ENCODE results near the gene LRRN2. TPM values are rescaled to one million over a fixed set of nuclear protein-coding genes. Genes with fewer than 3 reads are reported as not detected.
A peak's percentile ranks its signal among the peaks of the same experiment; 100 is the strongest.

Gene LRRN2
- total RNA-seq (10 to 100 TPM in 1 of 4 donors, 1 to 10 TPM in 3; 4.9 to 14.7 (median 6.7) TPM), polyA plus RNA-seq (1 to 10 TPM; 2.5 to 3.6 (median 3.5) TPM)

- peak; percentile 75 for DNase-seq
- Histone ChIP-seq H3K4me1 (peaks cover 0 to 24% (median 22%) of the 10 kb centered on the region in 4 donors), H3K36me3 (no peaks in the 10 kb centered on the region), H3K9me3 (no peaks in the 10 kb centered on the region), H3K4me3 (peak within 1 kb of the TSS; percentile 58 to 81 (median 74)), H3K27ac (peak within 1 kb of the TSS; percentile 67 to 72 (median 70)), H3K27me3 (no peaks in the 10 kb centered on the region)
- TF ChIP-seq EP300 (IDR thresholded peaks at IDR 0.05) = no peak
- no peak for TF ChIP-seq CTCF (IDR thresholded peaks at IDR 0.05)
- TF ChIP-seq POLR2A (IDR thresholded peaks at IDR 0.05) = no peak
- TF ChIP-seq POLR2AphosphoS5 (IDR thresholded peaks at IDR 0.05) = no peak
- intact Hi-C loops (cut with DNase I) = loop anchor here (5.0 kb wide), 1 partner anchor 118 kb away; no protein-coding TSS in a partner anchor
- 2 to 3% methylated on average over 84 of the region's 84 CpGs for WGBS, 2 donors
Observed at GRCh38 chr1:204685236-204686006, at the start of gene LRRN2. Gene LRRN2, minus strand, starts transcription at chr1:204685738. Its CDS starts 65,746 bp downstream, at chr1:204619992.

GRCh38 chr1:204735042-204735441 lies 49.5 kb upstream of the LRRN2 start:
- Histone ChIP-seq H3K27me3 (no peaks in the 10 kb centered on the region), H3K9me3 (peaks cover 0 to 4% (median 1%) of the 10 kb centered on the region in 4 donors), H3K36me3 (no peaks in the 10 kb centered on the region), H3K4me1 (no peaks in the 10 kb centered on the region), H3K4me3 (no peak overlapping the region), H3K27ac (no peak overlapping the region)
- intact Hi-C loops (cut with DNase I) = no loop called here
- TF ChIP-seq POLR2AphosphoS5 (IDR thresholded peaks at IDR 0.05) (no peak), CTCF (IDR thresholded peaks at IDR 0.05) (no peak), EP300 (IDR thresholded peaks at IDR 0.05) (no peak), POLR2A (IDR thresholded peaks at IDR 0.05) (no peak)
- no peak for DNase-seq

GRCh38 chr1:204733869-204734596 lies 48.5 kb upstream of the LRRN2 start:
- no peak overlapping the region for H3K4me3 ChIP-seq
- H3K27me3 ChIP-seq = no peaks in the 10 kb centered on the region
- WGBS, 2 donors = 85 to 86% methylated on average over 12 of the region's 12 CpGs
- TF ChIP-seq POLR2A (IDR thresholded peaks at IDR 0.05) = no peak
- no peak for TF ChIP-seq POLR2AphosphoS5 (IDR thresholded peaks at IDR 0.05)
- TF ChIP-seq EP300 (IDR thresholded peaks at IDR 0.05) = no peak
- TF ChIP-seq CTCF (IDR thresholded peaks at IDR 0.05) = no peak
- H3K36me3 ChIP-seq = no peaks in the 10 kb centered on the region
- no peak overlapping the region for H3K27ac ChIP-seq
- DNase-seq = no peak
- no peaks in the 10 kb centered on the region for H3K4me1 ChIP-seq
- H3K9me3 ChIP-seq = no peaks in the 10 kb centered on the region
- intact Hi-C loops (cut with DNase I) = no loop called here

- Histone ChIP-seq H3K9me3 (no peaks in the 10 kb centered on the region), H3K4me3 (no peak overlapping the region), H3K4me1 (no peaks in the 10 kb centered on the region), H3K36me3 (no peaks in the 10 kb centered on the region), H3K27me3 (no peaks in the 10 kb centered on the region), H3K27ac (no peak overlapping the region)
- 67 to 78% methylated on average over 4 of the region's 4 CpGs for WGBS, 2 donors
- intact Hi-C loops (cut with DNase I) = no loop called here
- no peak for TF ChIP-seq POLR2A (IDR thresholded peaks at IDR 0.05)
- DNase-seq = no peak
Observed at GRCh38 chr1:204733289-204733688, 47.8 kb upstream of the LRRN2 start.

- H3K27me3 ChIP-seq = no peaks in the 10 kb centered on the region
- no peak overlapping the region for H3K27ac ChIP-seq
- intact Hi-C loops (cut with DNase I) = no loop called here
- no peak for DNase-seq
- 88 to 90% methylated on average over 5 of the region's 5 CpGs for WGBS, 2 donors
- no peaks in the 10 kb centered on the region for H3K36me3 ChIP-seq
- no peaks in the 10 kb centered on the region for H3K4me1 ChIP-seq
- no peak for TF ChIP-seq CTCF (IDR thresholded peaks at IDR 0.05)
- TF ChIP-seq POLR2AphosphoS5 (IDR thresholded peaks at IDR 0.05) = no peak
- TF ChIP-seq EP300 (IDR thresholded peaks at IDR 0.05) = no peak
- TF ChIP-seq POLR2A (IDR thresholded peaks at IDR 0.05) = no peak
- H3K4me3 ChIP-seq = no peak overlapping the region
- H3K9me3 ChIP-seq = no peaks in the 10 kb centered on the region
Observed at GRCh38 chr1:204731985-204732575, 46.5 kb upstream of the LRRN2 start.

Data from sigmoid colon (tissue), 7 donors.